ENCODE measurements around the gene IMP3.
"Not testable (repeated sequence)": the region's sequence is repeated elsewhere in the genome, so short reads cannot be mapped to it uniquely, and the experiment has no call there.

Gene IMP3

DNA sequence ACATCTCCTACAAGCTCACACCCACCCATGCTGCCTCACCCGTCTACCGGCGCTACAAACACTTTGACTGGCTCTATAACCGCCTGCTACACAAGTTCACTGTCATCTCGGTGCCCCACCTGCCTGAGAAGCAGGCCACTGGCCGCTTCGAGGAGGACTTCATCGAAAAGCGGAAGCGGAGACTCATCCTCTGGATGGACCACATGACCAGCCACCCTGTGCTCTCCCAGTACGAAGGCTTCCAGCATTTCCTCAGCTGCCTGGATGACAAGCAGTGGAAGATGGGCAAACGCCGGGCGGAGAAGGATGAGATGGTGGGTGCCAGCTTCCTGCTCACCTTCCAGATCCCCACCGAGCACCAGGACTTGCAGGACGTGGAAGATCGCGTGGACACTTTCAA, 9.8 kb upstream of the IMP3 start:
- no peak for DNase-seq

DNA sequence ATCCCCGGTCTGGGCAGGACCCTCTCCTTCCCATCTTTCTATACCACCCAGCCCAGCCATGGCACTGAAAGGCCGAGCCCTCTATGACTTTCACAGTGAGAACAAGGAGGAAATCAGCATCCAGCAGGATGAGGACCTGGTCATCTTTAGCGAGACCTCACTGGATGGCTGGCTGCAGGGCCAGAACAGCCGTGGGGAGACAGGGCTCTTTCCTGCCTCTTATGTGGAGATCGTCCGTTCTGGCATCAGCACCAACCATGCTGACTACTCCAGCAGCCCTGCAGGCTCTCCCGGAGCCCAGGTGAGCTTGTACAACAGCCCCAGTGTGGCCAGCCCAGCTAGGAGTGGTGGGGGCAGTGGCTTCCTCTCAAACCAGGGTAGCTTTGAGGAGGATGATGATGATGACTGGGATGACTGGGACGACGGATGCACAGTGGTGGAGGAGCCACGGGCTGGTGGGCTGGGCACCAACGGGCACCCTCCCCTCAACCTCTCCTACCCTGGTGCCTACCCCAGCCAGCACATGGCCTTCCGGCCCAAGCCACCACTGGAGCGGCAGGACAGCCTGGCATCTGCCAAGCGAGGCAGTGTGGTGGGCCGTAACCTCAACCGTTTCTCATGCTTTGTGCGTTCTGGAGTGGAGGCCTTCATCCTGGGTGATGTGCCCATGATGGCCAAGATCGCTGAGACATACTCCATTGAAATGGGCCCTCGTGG, 9.2 kb upstream of the IMP3 start:
- DNase-seq = no peak

DNA sequence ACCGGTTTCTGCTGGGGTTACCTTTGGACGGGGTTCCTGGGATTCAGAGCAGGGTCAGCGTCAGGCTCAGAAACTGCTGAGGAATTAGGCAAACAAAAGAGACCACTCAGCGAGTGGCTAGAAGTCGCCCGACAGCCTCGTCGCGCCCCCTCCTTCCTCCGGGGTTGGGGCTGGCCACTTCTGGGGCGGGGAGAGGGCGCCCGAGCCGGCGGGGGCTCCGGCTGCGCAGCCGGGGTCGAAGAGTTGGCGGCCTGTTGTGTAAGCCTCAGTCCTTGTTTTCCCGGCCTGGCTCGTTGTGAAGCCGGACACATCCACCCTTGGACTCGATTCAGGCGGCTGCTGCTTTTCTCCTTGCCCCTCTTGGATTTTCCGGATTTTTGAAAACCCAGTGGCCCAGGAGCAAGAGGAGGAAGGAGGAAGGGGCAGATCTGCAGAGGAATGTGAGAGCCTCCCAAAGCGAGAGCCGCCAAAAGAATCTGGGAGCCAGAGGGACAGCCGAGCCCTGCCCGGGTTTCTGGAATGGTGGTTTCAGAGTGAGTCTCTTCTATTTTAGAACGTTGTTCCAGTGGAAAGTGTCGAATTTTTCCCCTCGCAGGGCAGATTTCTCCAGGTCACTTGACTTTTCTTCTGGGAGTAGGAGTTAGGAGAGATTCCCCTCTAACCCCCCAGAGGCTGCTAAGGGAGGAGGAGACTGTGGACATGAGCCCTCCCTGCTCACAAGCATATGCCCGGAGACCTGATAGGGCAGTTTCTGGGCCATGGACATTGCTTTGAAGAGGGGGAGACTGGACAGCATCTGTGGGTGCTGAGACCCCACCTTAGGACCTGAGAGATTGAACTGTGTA, 8.4 kb upstream of the IMP3 start:
- DNase-seq = no peak

DNA sequence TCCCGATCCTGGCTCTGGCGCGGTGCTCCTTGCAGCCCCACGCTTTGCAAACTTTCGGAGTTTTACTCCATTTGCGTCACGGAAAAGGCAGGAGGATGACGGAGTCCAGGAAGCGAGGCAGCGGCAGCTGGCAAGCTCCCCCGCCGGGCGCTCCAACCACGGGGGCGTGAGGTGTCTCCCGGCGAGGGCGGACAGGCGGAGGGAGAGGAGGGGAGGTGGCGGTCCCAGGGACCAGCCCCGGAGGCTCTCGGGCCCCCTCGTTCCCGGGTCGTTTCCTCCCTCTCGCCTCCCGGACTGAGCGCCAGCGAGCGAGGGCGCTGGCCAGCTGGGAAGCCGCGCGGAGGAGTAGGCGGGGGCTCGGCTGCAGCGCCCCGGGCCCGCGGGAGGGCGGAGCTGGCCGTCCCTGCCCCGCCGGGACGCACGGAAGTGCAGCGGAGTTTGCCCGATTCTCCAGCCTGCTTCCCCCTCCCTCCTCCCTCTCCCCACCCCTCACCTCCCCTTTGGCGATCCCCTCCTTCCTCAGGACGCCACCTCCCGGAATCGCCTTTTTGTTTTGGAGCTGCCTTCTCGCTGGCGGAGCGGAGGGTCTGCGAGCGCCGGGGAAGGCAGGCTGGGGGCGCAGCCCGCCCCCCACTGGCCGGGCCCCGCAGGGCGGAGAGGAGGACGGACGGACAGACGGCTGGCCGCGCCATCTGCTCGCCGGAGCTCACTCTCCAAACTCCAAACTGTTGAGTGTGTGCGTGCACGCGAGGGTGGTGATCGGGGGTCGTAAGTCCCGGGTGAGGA, 7.5 kb upstream of the IMP3 start, which contains the start of gene SNX33:
Gene SNX33 (plus strand): TSS at position 543 of the 786 bp plus-strand sequence. CDS start 1,191 bp downstream, outside the sequence.
- DNase-seq = peak; percentile 33

DNA sequence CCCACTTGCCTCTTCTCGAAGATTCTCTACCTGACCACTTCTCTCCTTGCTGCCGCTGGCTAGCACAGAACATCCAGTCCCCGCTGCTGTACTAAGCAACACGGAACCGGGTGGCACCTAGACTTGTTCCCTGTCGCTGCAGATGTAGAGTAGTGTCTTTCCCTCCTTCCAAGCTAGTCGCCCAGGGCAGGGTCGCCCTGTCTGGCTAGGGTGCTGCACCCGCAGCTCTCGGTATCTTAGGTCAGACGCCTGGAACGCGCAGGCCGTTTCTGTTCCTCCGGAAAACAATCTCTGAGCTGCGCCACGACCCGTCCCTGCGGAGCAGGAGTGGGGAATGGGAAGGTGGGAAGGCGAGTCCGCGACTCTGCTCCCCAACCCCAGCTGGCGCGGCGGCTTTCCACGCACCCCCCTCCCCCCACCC, 6.9 kb upstream of the IMP3 start:
- DNase-seq = peak; percentile 6

DNA sequence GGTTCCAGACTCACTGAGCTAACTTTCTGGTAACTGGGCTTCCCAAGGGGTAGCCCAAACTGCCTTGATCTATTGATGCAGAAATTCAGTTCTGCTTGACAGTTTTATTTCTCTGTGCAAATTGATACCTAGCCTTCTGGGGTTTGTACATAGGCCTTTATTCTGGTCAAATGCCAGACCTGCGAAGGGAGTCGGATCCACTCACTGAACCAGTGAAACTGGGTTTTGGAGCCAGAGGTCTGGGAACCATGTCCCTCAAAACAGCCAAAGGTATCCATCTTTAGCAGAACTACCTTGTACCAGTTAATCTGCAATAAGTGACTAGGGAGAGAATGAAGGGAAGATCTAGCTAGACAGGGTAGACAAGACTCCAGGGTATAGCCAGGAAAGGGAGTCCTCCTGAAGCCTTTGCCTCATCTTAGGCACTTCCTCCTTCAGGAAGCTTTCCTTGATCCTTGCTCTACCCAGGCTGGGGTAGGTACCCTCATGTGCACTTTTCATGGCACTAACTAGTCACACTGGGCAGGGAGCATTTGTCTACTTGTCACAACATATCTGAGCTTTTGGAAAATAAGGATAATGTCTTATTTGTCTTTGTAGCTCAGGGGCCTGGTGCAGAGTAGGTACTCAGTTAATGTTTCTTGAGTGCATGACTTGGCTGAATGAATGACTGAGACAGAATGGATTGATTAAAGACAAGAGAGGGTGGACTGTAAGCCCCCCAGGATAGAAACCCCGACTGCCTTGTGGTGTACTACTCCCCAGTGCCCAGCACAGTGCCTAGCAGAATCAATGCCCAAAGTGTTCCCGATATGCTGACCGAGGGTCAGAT, 6.3 kb upstream of the IMP3 start:
- DNase-seq = no peak

DNA sequence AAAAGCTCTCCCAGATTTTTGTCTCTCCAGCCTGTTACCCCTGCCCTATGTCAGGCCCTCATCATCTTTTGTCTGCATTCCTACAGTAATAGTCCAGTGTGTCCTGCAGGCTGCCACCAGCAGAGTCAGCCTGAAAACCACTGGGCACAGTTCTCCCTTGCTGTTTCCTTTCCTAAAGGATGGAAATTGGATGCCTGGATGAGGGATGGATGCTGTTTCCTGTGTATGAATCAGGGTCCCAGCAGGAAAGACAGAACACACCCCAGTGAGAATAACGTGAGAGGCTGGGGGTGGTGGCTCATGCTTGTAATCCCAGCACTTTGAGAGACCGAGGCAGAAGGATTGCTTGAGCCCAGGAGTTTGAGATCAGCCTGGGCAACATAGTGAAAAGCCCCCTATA, 4.4 kb upstream of the IMP3 start:
- no peak for DNase-seq

DNA sequence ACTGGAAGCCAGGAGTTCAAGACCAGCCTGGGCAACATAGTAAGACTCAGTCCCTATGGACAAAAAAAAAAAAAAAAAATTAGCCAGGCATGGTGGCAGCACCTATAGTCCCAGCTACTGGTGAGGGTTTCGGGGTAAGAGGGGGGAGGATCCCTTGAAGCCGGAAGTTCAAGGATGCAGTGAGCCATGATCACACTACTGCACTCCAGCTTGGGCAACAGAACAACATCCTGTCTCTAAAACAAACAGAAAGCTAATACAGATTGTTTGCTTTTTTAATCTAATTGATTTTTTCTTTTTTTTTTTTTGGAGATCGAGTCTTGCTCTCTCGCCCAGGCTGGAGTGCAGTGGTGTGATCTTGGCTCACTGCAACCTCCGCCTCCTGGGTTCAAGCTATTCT, 1.6 kb upstream of the IMP3 start:
- DNase-seq = no peak

DNA sequence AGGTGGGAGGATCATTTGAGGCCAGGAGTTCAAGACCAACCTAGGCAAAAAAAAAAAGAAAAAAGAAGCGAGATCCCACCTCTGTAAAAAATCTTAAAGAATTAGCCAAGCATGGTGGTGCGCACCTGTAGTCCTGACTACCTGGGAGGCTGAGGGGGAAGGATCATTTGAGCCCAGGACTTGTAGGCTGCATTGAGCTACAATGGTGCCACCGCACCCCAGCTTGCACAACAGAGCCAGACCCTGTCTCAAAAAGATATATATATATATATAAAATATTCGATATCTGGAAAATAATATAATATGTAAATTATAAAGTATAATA, 1.1 kb upstream of the IMP3 start:
- no peak for DNase-seq

DNA sequence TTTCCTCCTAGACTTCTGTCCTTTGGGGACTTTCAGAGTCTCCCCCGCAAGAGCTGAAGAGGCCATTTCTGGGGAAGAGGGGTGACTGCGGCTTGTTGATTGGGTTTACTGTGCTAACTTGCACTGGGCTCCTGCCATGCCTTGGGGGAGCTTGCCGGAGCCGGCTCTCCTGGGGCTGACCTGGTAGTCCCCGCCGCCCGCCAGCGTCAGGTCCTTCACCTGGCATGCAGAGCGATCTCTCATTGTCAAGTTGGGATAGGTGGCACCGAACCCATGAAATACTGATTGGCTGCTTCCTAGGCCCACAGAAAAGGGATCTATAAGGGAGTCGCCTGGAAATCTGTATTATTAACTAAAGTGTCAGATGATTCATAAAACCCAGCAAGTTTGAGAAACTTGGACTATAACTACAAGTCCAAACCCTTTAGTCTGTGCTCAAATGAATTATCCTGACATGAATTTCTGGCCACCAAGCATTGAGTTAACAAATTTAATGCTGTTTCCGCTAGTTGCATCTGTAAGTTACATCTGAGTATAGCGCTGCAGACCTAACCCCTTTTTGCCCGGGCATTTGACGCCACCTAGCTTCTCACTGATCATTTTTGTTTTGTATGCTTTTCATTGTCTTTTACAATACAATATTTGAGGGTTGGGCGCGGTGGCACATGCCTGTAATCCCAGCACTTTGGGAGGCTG, 607 bp upstream of the IMP3 start:
- peak; percentile 52 for DNase-seq

DNA sequence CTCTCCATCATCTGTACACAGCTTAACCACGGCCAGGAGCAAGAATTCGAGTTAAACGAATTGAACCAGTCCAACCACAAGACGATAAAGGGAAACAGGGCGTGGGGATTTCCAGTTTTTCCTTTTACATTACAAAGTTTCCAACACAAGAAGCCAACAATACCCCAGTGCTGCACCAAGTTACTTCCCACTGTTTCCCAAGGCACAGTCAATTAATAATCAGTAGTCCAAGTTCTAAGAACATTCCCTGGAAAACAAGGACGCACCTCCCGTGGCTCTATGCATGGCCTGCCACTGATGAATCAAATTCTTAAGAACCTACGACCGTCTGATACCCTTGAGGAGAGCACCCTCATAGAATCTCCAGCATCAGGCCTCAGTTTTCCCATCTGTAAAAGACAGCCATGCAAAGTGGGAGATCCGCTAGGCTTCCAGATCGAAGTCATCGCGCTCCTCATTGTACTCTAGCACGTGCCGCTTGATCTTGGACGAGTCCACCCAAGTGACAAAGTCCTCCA, 774 bp downstream of the IMP3 start:
- DNase-seq = no peak

DNA sequence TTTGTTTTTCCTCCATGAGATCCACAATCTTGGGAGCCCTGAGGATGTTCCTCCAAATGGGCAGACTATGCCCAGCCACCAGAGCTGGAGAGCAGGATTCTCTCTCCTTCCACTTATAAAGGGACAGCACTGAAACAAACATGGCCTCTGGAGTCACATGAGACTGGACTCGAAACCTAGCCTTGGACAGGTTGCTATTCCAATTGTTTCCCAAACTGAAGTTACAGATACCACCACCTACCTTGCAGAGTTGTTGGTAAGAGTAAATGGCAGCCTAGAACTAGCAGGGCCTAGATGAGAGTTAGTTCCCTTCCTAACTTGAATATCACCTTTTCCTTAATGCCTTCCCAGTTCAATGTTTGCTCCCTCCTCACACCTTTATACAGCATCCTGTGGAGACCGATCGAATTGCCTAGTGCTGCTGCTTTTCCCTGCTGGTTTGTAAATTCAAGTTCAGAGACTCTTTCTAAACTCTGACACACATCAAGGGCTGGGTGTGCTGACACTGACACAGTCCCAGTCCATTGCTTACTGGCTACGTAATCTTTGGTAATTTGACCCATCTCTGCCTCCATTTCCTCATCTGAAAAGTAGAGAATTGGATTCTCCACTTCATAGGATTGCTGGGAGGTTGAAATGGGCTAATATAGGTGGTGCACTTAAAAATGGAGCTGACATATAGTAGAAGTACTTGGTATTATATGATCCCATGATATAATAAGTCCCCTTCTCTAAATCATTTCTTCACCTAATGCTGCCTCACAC, 2.6 kb downstream of the IMP3 start:
- no peak for DNase-seq

DNA sequence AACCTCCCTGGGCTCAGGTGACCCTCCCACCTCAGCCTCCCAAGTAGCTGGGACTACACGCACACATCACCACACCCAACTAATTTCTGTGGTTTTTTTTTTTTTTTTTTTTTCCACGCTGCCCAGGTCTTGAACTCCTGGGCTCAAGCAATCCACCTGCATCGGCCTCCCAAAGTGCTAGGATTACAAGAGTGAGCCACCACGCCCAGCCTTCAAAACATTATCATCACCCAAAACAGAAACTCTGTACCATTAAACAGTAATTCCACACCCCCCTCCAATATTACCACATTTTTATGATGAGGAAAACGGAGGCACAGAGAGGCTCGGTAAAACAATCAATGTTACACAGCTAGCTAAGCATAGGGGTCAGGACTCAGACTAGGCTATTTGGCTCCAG, 4.0 kb downstream of the IMP3 start:
- no peak for DNase-seq

DNA sequence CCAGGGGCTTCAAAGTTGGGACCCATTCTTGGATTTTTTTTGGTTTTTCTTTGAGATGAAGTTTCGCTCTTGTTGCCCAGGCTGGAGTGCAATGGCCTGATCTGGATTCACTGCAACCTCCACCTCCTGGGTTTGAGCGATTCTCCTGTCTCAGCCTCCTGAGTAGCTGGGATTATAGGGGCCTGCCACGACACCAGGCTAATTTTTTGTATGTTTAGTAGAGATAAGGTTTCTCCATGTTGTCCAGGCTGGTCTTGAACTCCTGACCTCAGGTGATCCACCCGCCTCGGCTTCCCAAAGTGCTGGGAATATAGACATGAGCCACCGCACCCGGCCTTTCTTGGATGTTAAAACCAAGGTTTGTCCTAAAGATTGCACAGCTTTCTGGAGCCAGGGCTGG, 6.1 kb downstream of the IMP3 start:
- DNase-seq = not testable (repeated sequence)

DNA sequence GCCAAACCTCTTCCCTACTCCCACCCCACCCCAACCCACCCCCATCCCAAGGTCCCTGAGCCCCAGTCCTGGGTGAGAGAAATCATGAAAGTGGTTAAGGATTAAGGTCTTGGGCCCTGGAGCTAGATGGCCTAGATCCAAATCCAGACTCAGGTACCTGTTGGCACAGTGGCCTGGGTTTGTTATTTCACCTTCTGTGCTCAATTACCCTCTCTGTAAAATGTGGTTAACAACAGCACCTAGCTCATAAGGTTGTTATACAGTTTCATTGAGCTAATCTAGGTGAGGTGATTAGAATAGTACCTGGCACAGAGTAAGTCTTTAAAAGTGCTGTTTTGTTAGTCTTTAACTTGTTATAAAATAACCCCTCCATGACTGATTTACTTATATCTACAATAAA, 8.1 kb downstream of the IMP3 start:
- no peak for DNase-seq

DNA sequence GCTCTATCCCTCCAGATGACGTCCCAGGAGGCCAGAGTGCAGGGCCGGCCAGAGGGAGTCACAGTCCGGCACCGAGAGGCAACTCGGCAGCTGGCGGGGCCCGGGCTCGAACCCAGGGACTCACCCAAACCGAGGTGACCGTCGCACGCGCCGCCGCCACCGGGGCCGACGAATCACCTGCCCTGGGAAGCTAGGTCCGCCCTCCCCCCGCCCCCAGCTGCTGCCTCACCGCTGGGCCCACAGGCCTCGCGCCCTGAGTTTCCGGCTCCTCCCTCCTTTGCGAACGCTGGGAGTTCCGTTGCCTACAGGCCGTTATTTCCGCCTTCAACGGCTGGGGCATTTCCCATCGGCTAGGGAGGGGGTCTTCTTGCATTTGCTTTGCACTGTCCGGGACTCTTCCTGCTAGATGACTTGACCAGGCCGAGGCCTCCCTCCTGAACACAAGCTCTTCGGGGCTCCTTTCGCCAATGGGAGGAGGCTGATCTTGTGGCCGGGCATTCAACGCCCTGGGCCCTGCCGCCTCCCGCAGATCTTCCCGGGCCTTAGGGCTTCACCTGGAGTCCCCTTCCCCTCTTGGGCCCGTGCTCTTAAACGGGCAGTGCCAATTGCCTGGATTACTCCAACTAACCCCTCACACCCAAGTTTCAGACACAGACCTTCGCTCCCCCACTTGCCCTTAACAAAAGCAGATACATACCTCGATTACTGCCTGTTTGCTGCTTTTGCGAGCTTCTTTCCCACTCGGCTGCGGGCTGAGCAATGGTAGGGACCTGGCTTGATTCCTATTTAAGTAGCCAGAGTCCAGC, 14.3 kb downstream of the IMP3 start, which contains the start of gene SNUPN:
Gene SNUPN (minus strand): TSS at position 184 of the 806 bp plus-strand sequence. CDS start 4,674 bp downstream, outside the sequence.
- DNase-seq = peak; percentile 93

DNA sequence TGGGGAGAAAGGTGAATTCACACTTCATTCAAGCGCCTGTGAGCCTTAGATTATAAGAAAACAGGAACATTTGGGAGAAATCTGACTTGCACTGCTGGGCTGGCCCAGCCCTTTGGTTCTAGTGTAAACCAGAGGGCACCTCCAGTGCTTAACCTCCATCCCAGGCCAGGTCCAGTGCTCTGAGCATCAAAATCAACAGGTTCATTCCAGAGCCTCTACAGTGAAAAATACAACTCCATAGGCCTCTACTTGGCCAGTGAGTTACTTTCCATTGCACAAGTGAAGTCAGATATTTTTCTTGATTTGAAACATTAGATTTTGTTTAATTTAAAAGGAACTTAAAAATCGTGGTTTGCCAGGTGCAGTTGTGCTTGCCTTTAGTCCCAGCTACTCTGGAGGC, 17.5 kb downstream of the IMP3 start:
- no peak for DNase-seq

DNA sequence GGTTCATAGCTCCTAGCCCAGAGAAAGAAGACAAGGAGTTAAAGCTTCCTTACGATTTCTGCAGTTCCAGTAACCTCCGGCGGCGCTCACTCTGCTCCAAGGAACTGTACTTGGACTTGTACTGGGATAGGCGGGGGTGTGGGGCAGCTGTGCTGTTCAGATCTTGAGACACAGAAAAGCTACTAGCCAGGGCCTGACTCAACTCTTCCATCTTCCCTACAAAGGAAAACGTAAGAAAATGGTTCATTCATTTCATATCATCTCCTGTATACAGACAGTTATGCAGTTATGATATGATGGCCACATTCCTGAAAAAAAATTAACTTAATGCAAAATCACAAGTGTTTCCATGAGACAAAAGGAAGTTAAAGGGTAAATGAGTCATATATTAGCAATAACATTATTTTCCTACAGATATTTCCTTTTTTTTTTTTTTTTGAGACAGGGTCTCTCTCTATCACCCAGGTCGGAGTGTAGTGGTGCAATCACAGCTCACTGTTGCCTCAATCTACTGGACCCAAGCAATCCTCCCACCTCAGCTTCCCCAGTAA, 19.1 kb downstream of the IMP3 start:
- DNase-seq = no peak

DNA sequence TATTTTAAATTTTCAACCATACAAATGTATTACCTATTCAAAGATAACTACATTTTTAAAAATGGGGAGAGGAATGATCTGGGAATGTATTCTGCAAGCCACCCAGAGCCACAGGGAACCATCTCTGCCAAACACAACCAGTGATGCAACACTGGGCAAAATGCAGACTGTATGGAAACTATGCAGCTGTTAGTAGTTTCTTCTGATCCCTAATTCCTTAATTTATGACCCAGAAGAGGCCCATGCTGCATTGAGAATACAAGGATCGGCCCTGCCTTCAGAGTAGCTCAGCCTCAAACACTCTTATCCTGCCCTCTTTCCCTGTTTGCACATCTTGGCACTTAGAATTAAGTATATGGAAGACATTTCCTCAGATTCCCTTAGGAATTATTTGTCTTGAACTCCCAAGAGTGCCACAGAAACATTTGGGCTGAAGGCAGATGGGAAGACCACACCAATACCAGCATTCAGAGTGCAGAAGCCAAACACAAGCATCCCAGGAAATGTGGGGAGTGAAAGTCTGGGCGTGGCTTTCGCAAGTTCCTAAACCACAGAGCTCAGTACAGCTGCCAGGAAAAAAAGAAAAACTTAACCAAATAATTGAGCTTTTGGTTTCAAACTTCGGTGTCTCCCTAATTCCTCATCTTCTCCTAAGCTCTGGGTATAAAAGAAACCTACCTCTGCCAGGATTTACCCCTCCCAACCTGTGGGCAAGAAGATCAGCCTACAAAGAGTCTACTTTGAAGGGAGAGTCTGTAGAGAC, 19.8 kb downstream of the IMP3 start:
- no peak for DNase-seq

Data from activated gamma-delta T cell treated with Interleukin-2 at 50 U/mL for 16 hours (primary cell).